Midbrain (tissue), 1 donor: ENCODE data around the gene ERMP1.

Experiments used
- DNase-seq: peaks from one replicate; lab custom pipeline; 2025; lab: John Stamatoyannopoulos, UW

The ERMP1 gene

GRCh38 chr9:5854063-5854790, 21.3 kb upstream of the ERMP1 start:
- DNase-seq = no peak

DNA sequence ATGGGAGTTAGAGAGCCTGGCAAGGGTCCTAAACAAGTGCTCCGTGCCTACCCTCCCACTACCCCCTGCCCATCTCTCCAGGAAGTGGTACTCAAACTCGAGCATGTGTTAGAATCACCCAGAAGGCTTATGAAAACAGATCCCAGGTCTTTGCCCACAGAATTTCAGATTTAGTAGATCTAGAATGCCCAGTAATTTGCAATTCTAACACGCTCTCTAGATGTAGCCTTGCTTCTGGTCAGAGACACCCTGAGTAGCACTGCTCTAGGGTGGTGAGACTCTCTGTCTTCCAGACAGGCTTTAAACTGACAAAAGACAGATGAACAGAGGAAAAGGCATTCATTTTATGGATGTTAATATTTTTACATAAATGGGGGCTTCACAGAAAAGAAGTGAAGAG, 20.7 kb upstream of the ERMP1 start:
- no peak for DNase-seq

DNA sequence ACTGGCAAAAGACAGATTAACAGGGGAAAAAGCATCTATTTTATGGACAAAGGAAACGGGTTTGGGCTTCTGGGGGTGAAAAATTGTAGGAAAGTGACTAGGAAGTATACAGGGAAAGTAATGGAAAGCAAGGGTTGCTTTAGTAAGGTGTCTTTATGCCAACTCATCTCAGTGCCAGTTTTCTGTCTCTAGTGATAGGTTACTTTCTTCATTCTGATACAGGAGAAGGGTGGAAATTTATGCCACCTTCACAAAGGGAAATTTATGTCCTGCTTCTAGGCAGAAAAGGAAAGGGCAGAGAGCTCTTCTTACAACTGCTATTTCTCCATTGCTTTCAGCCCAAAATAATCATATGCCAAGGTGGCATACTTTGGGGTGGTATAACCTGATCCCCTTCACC, 20.1 kb upstream of the ERMP1 start:
- DNase-seq = no peak

- no peak for DNase-seq
Observed at GRCh38 chr9:5851445-5851844, 18.5 kb upstream of the ERMP1 start.

DNA sequence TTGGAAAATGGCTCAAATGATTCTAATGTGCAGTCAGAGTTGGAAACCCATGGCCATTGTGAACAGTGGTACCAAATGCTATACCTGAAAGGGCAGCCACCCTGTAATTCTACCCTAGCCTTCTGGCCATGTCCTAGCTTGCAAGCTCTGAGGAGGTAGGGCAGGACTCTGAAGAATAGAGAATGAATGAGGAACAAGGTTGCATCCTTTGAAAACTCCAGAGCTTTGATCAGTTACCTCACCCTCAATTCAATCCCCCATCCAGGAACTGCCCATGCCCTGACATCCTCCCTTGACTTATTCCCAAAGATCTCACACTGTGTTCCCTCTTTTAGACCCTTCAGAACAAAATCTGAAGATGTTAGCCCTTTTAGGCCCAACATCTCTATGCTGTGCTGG, 17.8 kb upstream of the ERMP1 start:
- no peak for DNase-seq

GRCh38 chr9:5848372-5848882, 15.5 kb upstream of the ERMP1 start:
- DNase-seq = no peak

- DNase-seq = no peak
Observed at GRCh38 chr9:5846501-5846921, 13.6 kb upstream of the ERMP1 start.

DNA sequence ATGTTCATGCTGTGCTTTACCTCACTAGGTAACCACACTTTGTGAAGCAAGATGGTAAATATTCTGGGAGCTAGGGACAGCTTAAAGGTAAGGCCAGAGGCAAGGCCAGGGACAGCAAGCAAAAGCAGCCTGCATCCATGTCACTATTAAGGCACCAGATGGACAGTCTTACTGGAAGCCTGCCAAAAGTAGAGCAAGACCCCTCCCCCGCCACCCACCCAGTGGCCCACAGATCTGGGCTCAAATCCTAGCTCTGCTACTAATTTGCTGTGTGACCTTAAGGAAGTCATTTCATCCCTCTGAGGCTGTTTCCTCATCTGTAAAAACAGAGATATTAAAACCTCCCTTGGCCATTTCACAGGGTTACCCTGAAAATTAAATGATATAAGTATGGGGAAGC, 13.2 kb upstream of the ERMP1 start:
- DNase-seq = no peak

- no peak for DNase-seq
Observed at GRCh38 chr9:5845157-5845531, 12.2 kb upstream of the ERMP1 start.

GRCh38 chr9:5843794-5844471, 11.0 kb upstream of the ERMP1 start:
- DNase-seq = no peak

GRCh38 chr9:5842929-5843793, 10.2 kb upstream of the ERMP1 start:
- DNase-seq = no peak

DNA sequence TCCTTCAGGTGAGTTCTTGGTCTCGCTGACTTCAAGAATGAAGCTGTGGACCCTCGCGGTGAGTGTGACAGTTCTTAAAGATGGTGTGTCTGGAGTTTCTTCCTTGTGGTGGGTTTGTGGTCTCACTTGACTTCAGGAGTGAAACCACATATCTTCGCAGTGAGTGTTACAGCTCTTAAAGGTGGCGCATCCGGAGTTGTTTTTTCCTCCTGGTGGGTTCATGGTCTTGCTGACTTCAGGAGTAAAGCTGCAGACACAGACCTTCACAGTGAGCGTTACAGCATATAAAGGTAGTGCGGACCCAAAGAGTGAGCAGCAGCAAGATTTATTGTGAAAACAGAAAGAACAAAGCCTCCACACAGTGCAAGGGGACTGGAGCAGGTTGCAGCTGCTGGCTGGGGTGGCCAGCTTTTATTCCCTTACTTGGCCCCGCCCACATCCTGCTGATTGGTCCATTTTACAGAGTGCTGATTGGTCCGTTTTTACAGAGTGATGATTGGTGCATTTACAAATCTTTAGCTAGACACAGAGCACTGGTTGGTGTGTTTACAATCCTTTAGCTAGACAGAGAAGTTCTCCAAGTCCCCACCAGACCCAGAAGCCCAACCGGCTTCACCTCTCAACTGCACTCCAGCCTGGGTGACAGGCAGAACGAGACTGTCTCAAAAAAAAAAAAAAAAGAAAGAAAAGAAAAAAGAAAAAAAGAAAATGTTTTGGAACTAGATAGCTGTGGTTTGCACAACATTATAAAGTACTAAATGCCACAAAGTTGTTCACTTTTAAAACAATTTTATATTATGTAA, 9.1 kb upstream of the ERMP1 start:
- no peak for DNase-seq

- DNase-seq = no peak
Observed at GRCh38 chr9:5840788-5841187, 7.9 kb upstream of the ERMP1 start.

GRCh38 chr9:5839572-5839902, 6.6 kb upstream of the ERMP1 start:
- DNase-seq = no peak

DNA sequence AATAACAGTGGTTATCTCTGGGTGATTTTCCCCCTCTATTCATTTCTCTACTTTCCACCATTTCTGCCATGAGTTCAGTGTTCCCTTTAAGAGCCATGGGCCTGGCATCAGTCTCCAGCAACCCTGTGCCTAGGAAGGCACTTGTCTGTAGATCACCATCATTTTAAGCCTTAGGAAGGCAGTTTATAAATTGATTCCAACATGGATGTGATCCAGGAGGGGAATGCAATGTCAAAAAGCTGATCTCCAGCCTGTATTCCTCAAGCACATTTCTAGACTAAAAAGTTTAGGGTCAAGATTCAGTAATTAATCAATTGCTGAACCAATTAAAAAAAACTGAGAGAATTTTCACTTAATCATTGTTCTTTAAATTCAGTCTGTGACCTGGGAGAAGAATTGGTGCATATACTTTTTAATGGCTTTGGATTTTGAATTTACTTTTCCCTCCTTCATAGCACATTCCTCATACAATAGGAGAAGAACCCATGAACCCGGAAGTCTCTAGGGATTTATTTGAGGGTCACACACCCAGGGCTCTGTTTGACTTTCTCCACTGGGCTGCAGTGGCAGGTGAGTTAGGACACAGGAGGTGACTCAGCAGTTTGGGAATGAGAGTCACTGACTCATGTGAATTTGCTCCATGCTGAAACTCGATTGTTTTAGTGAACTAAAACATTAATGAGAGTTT, 6.1 kb upstream of the ERMP1 start:
- no peak for DNase-seq

- no peak for DNase-seq
Observed at GRCh38 chr9:5835808-5836207, 2.9 kb upstream of the ERMP1 start.

GRCh38 chr9:5834214-5834613, 1.3 kb upstream of the ERMP1 start:
- no peak for DNase-seq

DNA sequence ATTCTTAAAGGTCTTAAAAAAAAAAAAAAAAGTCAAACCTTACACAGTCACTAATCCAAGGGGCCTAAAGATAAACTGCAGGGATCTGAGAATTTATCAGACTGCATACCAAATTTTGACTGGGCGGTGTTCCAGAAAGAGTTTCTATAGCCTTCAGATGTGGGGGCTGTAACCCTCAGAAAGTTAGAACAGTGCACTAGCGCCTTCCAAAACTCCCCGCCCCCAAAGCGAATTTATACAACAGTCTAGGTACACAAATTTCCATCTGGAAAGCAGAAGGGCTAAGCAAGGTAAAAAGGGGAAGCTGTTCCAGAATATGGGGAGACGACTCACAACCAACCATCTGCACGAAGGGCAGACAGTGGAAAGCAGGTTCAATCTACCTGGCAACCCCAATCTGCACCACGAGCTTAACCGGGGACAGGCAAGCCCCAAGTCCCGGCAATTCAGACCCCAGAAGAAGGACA, 813 bp downstream of the ERMP1 start:
- DNase-seq = no peak

DNA sequence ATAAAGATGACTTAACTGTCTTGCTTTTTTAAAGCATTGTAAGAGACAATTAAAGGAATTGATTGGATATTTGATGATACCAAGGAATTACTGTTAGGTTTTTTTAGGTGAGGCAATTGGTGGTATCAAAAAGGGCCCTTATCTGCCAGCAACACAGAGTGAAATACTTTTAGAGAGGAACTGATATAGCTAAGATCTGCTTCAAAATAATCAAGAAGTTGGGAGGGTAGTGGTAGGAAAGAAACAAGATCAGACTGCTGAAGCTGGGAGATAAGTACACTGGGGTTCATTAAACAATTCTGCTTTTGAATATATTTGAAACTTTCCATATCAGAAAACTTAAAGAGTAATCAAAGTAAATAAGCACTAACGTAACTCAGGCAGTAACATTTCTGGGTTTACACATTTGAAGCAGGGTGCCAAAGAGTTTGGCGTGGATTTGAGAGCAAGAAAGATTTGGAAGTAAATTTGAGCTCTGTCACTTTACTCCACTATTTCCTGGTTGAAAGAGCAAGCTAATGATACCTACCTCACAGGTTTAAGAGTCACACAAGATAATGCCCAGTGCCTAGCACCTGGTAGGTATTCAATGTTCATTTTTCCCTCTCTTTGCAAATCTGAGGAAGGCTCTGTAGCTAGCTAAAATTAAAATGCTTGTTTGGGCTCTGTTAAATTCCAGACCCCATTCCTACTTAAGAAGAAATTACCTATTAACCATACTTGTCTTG, 6.9 kb downstream of the ERMP1 start:
- DNase-seq = no peak

- DNase-seq = peak; percentile 41
Observed at GRCh38 chr9:5825223-5825622, 7.7 kb downstream of the ERMP1 start.

DNA sequence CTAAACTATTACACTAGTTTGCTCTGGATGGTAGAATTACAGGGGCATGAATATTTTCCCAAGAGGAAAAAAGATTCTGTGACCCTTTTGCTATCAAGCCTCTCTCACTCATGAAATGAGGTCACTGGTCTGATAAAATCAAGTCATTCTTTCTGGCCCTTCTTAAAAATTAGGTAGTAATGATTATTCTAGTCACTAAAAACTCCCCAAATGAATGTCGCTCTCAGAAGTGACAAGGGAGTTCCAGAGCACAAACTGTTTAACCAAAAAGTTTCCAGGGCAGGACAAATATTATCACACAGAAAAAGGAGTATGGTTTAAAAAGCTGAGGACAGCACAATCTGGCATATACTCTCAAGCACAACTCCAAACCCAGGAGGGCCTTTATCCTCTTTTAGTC, 12.5 kb downstream of the ERMP1 start:
- no peak for DNase-seq
